BJ (cell line): ENCODE measurements around the gene GPD1L. TPM values are rescaled to one million over a fixed set of nuclear protein-coding genes. Genes with fewer than 3 reads are reported as not detected.

ENCODE experiments used
- CTCF ChIA-PET: fragments of 350-600 bp; formaldehyde crosslinking; extraction: SDS; loops from one replicate; lab custom pipeline; 2021; ENCODE audit warnings: antibody characterized with exemption, inconsistent platforms; lab: Yijun Ruan, JAX
- POLR2A ChIA-PET: fragments of 300-600 bp; sonication (Branson Sonifier 250); formaldehyde crosslinking; extraction: SDS; loops from one replicate; lab custom pipeline; 2021; ENCODE audit warnings: antibody characterized with exemption; lab: Charles Lee
- DNase-seq: peaks from one replicate; pipeline ENCODE4 v3.0.0-alpha.2; 2011; ENCODE audit warnings: low read depth
- H3K27me3 ChIP-seq: 2 replicates; pipeline ENCODE4 v1.6.0; 2011; ENCODE audit warnings: low read length; ENCODE audit not compliant: control insufficient read depth, insufficient read depth
- H3K36me3 ChIP-seq: 2 replicates; pipeline ENCODE4 v1.5.1; 2011; ENCODE audit warnings: low read length; ENCODE audit not compliant: control insufficient read depth, insufficient read depth
- H3K4me3 ChIP-seq: 2 replicates; pipeline ENCODE4 v1.5.1; 2011; ENCODE audit warnings: low read depth, mild to moderate bottlenecking, control low read depth, low read length
- polyA plus RNA-seq: library from polyadenylated mRNA; depleted of rRNA; stranded (reverse); fragments of >200 nt; gene quantifications from 2 replicates; pipeline ENCODE4 v1.2.3, GENCODE V29; 2011
- TF ChIP-seq, protein P1 (sequence below): IDR thresholded peaks from 2 replicates; pipeline ENCODE4 v1.5.1; 2011; ENCODE audit warnings: low read depth, mild to moderate bottlenecking, control low read depth, inconsistent platforms, low read length, moderate library complexity; ENCODE audit not compliant: insufficient read depth

The GPD1L gene
- polyA plus RNA-seq, 1 experiment, result 4.2 TPM

DNA sequence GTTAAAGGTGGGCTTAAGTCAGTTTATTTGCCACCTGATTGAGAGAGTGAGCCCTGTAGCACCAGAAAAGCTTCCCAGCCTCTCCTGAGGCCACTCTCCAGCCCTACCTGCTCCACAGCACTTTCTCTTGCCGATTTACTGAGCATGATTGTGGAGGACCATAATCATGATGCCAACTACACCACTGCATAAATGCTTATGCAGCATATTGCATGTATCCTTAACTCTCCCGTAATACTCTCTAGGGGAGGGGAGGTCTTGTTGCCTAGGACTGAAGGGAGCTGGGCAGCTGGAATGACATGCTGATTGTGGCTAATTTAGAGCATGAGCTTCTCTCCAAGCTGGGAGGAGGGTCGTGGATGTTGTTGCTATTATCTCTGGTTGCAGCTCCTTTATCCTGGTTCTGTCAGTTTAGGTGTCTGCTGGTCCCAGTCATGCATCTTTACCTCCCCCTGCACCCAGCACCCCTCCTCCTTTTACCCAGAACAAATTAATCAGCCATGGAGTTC lies 54.3 kb downstream of the GPD1L start:
- H3K4me3 ChIP-seq, result no peak overlapping the region
- H3K27me3 ChIP-seq, result no peaks in the 10 kb centered on the region
- ChIA-PET POLR2A (no interaction called here), CTCF (interaction anchor here (1.2 to 1.7 kb wide), 2 partner anchors 15 to 16 kb away, joined by 6 to 8 read pairs; no protein-coding TSS in a partner anchor)
- DNase-seq, result no peak
- TF ChIP-seq, protein P1, sequence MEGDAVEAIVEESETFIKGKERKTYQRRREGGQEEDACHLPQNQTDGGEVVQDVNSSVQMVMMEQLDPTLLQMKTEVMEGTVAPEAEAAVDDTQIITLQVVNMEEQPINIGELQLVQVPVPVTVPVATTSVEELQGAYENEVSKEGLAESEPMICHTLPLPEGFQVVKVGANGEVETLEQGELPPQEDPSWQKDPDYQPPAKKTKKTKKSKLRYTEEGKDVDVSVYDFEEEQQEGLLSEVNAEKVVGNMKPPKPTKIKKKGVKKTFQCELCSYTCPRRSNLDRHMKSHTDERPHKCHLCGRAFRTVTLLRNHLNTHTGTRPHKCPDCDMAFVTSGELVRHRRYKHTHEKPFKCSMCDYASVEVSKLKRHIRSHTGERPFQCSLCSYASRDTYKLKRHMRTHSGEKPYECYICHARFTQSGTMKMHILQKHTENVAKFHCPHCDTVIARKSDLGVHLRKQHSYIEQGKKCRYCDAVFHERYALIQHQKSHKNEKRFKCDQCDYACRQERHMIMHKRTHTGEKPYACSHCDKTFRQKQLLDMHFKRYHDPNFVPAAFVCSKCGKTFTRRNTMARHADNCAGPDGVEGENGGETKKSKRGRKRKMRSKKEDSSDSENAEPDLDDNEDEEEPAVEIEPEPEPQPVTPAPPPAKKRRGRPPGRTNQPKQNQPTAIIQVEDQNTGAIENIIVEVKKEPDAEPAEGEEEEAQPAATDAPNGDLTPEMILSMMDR, result no peak
- H3K36me3 ChIP-seq, result no peaks in the 10 kb centered on the region

DNA sequence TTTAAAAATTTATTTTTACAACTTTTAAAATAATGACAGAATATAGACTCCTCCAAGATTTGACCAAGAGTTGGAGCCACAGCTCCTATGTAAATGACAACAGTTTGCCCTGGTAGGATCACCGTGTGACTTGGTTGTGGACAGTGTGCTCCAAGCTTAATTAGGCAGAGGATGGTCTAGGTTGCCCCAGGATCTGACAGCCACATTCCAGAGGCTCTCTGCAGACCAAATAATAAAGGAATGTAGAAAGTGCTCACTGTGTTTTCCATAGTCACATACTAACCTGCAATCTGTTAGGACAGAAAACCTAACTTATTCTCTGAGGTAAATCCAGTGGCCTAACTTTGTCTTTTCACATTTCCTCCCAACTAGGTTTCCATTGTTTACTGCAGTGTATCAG lies 59.0 kb downstream of the GPD1L start:
- no peaks in the 10 kb centered on the region for H3K27me3 ChIP-seq
- POLR2A ChIA-PET, result no interaction called here
- TF ChIP-seq, protein P1, result no peak
- no peak overlapping the region for H3K4me3 ChIP-seq
- no peaks in the 10 kb centered on the region; the same call in 1 of the 2 replicates for H3K36me3 ChIP-seq
- CTCF ChIA-PET, result interaction anchor here (1.1 kb wide), 1 partner anchor 10 kb away, joined by 3 read pairs; no protein-coding TSS in a partner anchor
- no peak for DNase-seq

DNA sequence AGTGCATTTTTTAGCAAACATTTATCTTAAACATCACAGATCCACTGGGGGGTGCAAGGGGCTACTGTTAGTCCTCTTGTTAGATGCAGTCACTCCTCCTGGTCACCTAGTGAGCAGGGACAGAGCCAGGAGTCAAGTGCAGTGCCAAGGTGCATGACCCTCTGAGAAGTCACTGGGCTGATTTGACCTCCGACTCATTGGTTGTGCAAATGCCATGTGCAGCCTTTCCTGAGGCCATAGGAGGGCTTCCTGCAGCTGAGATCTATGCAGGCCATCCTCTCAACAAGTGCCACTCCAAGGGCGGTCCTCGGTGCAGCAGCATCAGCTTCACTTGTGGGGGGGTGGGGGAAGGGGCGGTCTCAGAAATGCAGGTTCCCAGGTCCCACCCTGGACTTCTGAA lies 60.2 kb downstream of the GPD1L start:
- DNase-seq, result no peak
- POLR2A ChIA-PET, result no interaction called here
- Histone ChIP-seq H3K36me3 (no peaks in the 10 kb centered on the region; the same call in 1 of the 2 replicates), H3K27me3 (no peaks in the 10 kb centered on the region), H3K4me3 (no peak overlapping the region)
- TF ChIP-seq, protein P1, result no peak
- CTCF ChIA-PET, result interaction anchor here (1.1 kb wide), 1 partner anchor 9 kb away, joined by 3 read pairs; no protein-coding TSS in a partner anchor

DNA sequence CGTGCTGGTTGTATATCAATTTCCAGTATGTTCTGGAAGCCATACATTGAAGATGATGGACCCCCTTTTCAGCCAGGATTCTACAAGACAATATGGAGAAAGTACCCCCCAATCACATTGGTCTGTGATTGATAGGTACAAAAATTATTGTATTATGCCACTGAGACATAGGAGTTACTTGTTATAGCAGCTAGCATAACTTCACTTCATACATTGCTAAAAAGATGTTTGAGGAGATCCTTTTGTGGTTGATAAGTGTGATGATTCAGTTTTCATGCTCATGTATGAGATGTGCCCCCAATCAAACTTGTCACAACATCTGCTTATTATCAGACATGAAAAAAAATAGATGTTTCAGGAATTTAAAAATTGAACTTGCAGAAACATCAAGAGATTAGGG lies 66.0 kb downstream of the GPD1L start:
- no peaks in the 10 kb centered on the region; the same call in 1 of the 2 replicates for H3K27me3 ChIP-seq
- DNase-seq, result no peak
- CTCF ChIA-PET, result no interaction called here
- TF ChIP-seq, protein P1, result no peak
- H3K36me3 ChIP-seq, result no peaks in the 10 kb centered on the region
- POLR2A ChIA-PET, result no interaction called here
- no peak overlapping the region for H3K4me3 ChIP-seq

- Histone ChIP-seq H3K27me3 (no peaks in the 10 kb centered on the region; the same call in 1 of the 2 replicates), H3K4me3 (no peak overlapping the region), H3K36me3 (no peaks in the 10 kb centered on the region)
- ChIA-PET CTCF (interaction anchor here (0.7 to 1.1 kb wide), 8 partner anchors 10 to 157 kb away, joined by 3 to 6 read pairs (median 3); no protein-coding TSS in a partner anchor), POLR2A (no interaction called here)
- DNase-seq, result no peak
- TF ChIP-seq, protein P1, result peak; percentile 61
Measured at GRCh38 chr3:32175607-32176197, 69.3 kb downstream of the GPD1L start.
